IMR-90 (cell line): ENCODE measurements around the gene NXF1. TPM values are rescaled to one million over a fixed set of nuclear protein-coding genes. Genes with fewer than 3 reads are reported as not detected.

ENCODE experiments used
- ATAC-seq: fragments of 200-7000 bp; cut with Tn5 transposase; 2 replicates; pipeline ENCODE4 v1.9.1; 2020; ENCODE audit warnings: low read depth, mild to moderate bottlenecking, moderate library complexity
- BruUV-seq: library from RNA; stranded (reverse); fragments of 400-500 nt; replicated peaks from 2 replicates; lab custom pipeline; 2021; lab: Mats Ljungman, UMichigan
- CTCF ChIA-PET: fragments of 300-600 bp; formaldehyde crosslinking; extraction: SDS; loops from one replicate; lab custom pipeline; 2021; ENCODE audit warnings: antibody characterized with exemption; lab: Yijun Ruan, JAX
- POLR2A ChIA-PET: fragments of 300-600 bp; sonication (Branson Sonifier 250); formaldehyde crosslinking; loops from one replicate; lab custom pipeline; 2022; ENCODE audit warnings: antibody characterized with exemption; ENCODE audit not compliant: unreplicated experiment; lab: Charles Lee
- DNase-seq: peaks from one replicate; pipeline ENCODE4 v3.0.0; 2013
- H2AFZ ChIP-seq: replicated peaks from 2 replicates; pipeline ENCODE3; 2013; ENCODE audit warnings: low read length, mild to moderate bottlenecking; ENCODE audit not compliant: poor library complexity
- H2AK5ac ChIP-seq: 2 replicates; pipeline ENCODE4 v1.6.1; 2013; ENCODE audit warnings: low read depth, low read length, inconsistent platforms
- H2AK9ac ChIP-seq: replicated peaks from 2 replicates; pipeline ENCODE3; 2013; ENCODE audit warnings: mild to moderate bottlenecking, low read depth, low read length, moderate library complexity; ENCODE audit not compliant: poor library complexity
- H2BK120ac ChIP-seq: 2 replicates; pipeline ENCODE4 v1.6.1; 2013; ENCODE audit warnings: low read depth, low read length, inconsistent platforms
- H2BK15ac ChIP-seq: 3 replicates; pipeline ENCODE4 v1.6.1; 2013; ENCODE audit warnings: low read depth, low read length, inconsistent platforms
- H2BK20ac ChIP-seq: 2 replicates; pipeline ENCODE4 v1.6.1; 2013; ENCODE audit warnings: low read depth, mild to moderate bottlenecking, inconsistent platforms, low read length, moderate library complexity
- H2BK5ac ChIP-seq: 2 replicates; pipeline ENCODE4 v1.6.1; 2013; ENCODE audit warnings: mild to moderate bottlenecking, low read depth, low read length, inconsistent platforms; ENCODE audit not compliant: poor library complexity, severe bottlenecking
- H3K14ac ChIP-seq: replicated peaks from 2 replicates; pipeline ENCODE4 v1.6.1; 2013; ENCODE audit warnings: low read depth, low read length, inconsistent platforms
- H3K18ac ChIP-seq: 2 replicates; pipeline ENCODE4 v1.6.1; 2013; ENCODE audit warnings: low read depth, low read length, control low read depth
- H3K23ac ChIP-seq: 2 replicates; pipeline ENCODE4 v1.6.1; 2013; ENCODE audit warnings: low read depth, low read length, inconsistent platforms
- H3K27ac ChIP-seq: 2 replicates; pipeline ENCODE4 v1.5.1; 2013; ENCODE audit warnings: mild to moderate bottlenecking, control low read depth, low read length; ENCODE audit not compliant: insufficient read depth
- H3K27me3 ChIP-seq: 2 replicates; pipeline ENCODE4 v1.6.1; 2013; ENCODE audit warnings: low read length; ENCODE audit not compliant: control insufficient read depth, insufficient read depth
- H3K36me3 ChIP-seq: 2 replicates; pipeline ENCODE4 v1.6.1; 2013; ENCODE audit warnings: low read length, mixed read lengths; ENCODE audit not compliant: control insufficient read depth, insufficient read depth
- H3K4ac ChIP-seq: 2 replicates; pipeline ENCODE4 v1.6.1; 2013; ENCODE audit warnings: low read depth, low read length, inconsistent platforms
- H3K4me1 ChIP-seq: 2 replicates; pipeline ENCODE4 v1.6.1; 2013; ENCODE audit warnings: low read length, mixed read lengths; ENCODE audit not compliant: control insufficient read depth, insufficient read depth
- H3K4me2 ChIP-seq: 2 replicates; pipeline ENCODE4 v1.6.1; 2013; ENCODE audit warnings: low read depth, mild to moderate bottlenecking, control low read depth, low read length, moderate library complexity
- H3K4me3 ChIP-seq: 2 replicates; pipeline ENCODE4 v1.5.1; 2013; ENCODE audit warnings: low read depth, mild to moderate bottlenecking, control low read depth, low read length, moderate library complexity; ENCODE audit not compliant: insufficient read depth
- H3K56ac ChIP-seq: 2 replicates; pipeline ENCODE4 v1.6.1; 2013; ENCODE audit warnings: low read length, inconsistent platforms; ENCODE audit not compliant: insufficient read depth; ENCODE audit errors: extremely low read depth
- H3K79me1 ChIP-seq, 2 experiments: 2 replicates each; pipeline ENCODE4 v1.6.1; 2013; ENCODE audit warnings: low read length in 2 of 2, inconsistent platforms in 1 of 2, low read depth in 1 of 2
- H3K9ac ChIP-seq: 2 replicates; pipeline ENCODE4 v1.6.1; 2013; ENCODE audit warnings: low read depth, low read length, control low read depth
- H3K9me1 ChIP-seq: 2 replicates; pipeline ENCODE4 v1.6.1; 2013; ENCODE audit warnings: low read length, inconsistent platforms; ENCODE audit not compliant: insufficient read depth
- H3K9me3 ChIP-seq: 2 replicates; pipeline ENCODE4 v1.6.1; 2013; ENCODE audit warnings: low read length; ENCODE audit not compliant: control insufficient read depth, insufficient read depth
- H4K20me1 ChIP-seq: 2 replicates; pipeline ENCODE4 v1.6.1; 2013; ENCODE audit warnings: low read length, inconsistent platforms; ENCODE audit not compliant: insufficient read depth
- H4K5ac ChIP-seq: 2 replicates; pipeline ENCODE4 v1.6.1; 2013; ENCODE audit warnings: mild to moderate bottlenecking, low read depth, low read length, control low read depth
- H4K8ac ChIP-seq, 2 experiments: 2 replicates each; pipeline ENCODE4 v1.6.1; 2013; ENCODE audit warnings: low read depth in 2 of 2, low read length in 2 of 2, control low read depth in 1 of 2, inconsistent platforms in 1 of 2
- H4K91ac ChIP-seq: 2 replicates; pipeline ENCODE4 v1.6.1; 2013; ENCODE audit warnings: low read depth, low read length, inconsistent platforms; ENCODE audit not compliant: insufficient read depth
- CEBPB ChIP-seq: IDR thresholded peaks from 2 replicates; pipeline ENCODE4 v1.6.1; 2012; ENCODE audit warnings: low read depth, low read length, improper control_type of control experiment
- ELK1 ChIP-seq: fragments of 150-350 bp; IDR thresholded peaks from 2 replicates; pipeline ENCODE4 v1.6.1; 2016; ENCODE audit warnings: low read depth, mild to moderate bottlenecking, low read length, moderate library complexity, borderline replicate concordance
- FOS ChIP-seq: fragments of 150-350 bp; IDR thresholded peaks from 2 replicates; pipeline ENCODE4 v1.6.1; 2016; ENCODE audit warnings: low read depth, low read length
- MAFK ChIP-seq: IDR thresholded peaks from 2 replicates; pipeline ENCODE4 v1.6.1; 2012; ENCODE audit warnings: low read depth, low read length, improper control_type of control experiment
- MAZ ChIP-seq: IDR thresholded peaks from 2 replicates; pipeline ENCODE4 v1.6.1; 2012; ENCODE audit warnings: low read depth, mild to moderate bottlenecking, low read length, improper control_type of control experiment, moderate library complexity, borderline replicate concordance
- MXI1 ChIP-seq: IDR thresholded peaks from 2 replicates; pipeline ENCODE4 v1.6.1; 2012; ENCODE audit warnings: low read depth, mild to moderate bottlenecking, low read length, moderate library complexity, borderline replicate concordance
- NFE2L2 ChIP-seq: fragments of 150-350 bp; IDR thresholded peaks from 2 replicates; pipeline ENCODE4 v1.6.1; 2016; ENCODE audit warnings: low read depth, mild to moderate bottlenecking, low read length
- RFX5 ChIP-seq: IDR thresholded peaks from 2 replicates; pipeline ENCODE4 v1.8.0; 2012; ENCODE audit warnings: low read depth, mild to moderate bottlenecking, low read length, moderate library complexity
- WGBS, 2 experiments: methylation state at CpG; one replicate each; pipeline versions ENCODE4 v1.1.5 to v1.1.7; 2013; ENCODE audit warnings: missing lambda C conversion rate in 2 of 2; ENCODE audit not compliant: insufficient read length in 1 of 2; ENCODE audit errors: extremely low coverage in 2 of 2; 5-methylcytosine and 5-hydroxymethylcytosine counted together
- dilution Hi-C: fragments of 300-500 bp; cut with HindIII; formaldehyde crosslinking; loops from one replicate; pipeline ENCODE4 v1.14.3; 2018; ENCODE audit warnings: low sequenced_read_pairs; ENCODE audit not compliant: unreplicated experiment
- in situ Hi-C: fragments of 300-500 bp; cut with MboI; formaldehyde crosslinking; loops from 3 replicates; pipeline ENCODE4 v1.14.3; 2019; ENCODE audit warnings: low sequenced_read_pairs, inconsistent platforms, mixed read lengths
- intact Hi-C: fragments of 100-400 bp; cut with micrococcal nuclease; formaldehyde crosslinking; loops from 2 replicates; pipeline ENCODE4 v1.10.0; 2022
- polyA plus RNA-seq, 3 experiments: library from polyadenylated mRNA; depleted of rRNA; stranded (reverse); fragments of >200 nt; gene quantifications; 2 replicates each; pipeline ENCODE4 v1.2.3, GENCODE V29; 2012; ENCODE audit warnings: low replicate concordance in 1 of 3
- total RNA-seq: library from RNA; depleted of rRNA; stranded (reverse); fragments of >200 nt; gene quantifications from 2 replicates; pipeline ENCODE4 v1.2.3, GENCODE V29; 2012
- TF ChIP-seq, protein P1 (sequence below): fragments of 150-350 bp; IDR thresholded peaks from 2 replicates; pipeline ENCODE4 v1.6.1; 2017; ENCODE audit warnings: mild to moderate bottlenecking, antibody characterized with exemption, low read length, low read depth

NXF1 gene
- total and polyA plus RNA-seq, 2 of the 4 experiments (the other 2 are of a cell fraction) = 26.3 to 97.4 TPM

- no peak overlapping the region for H3K14ac ChIP-seq
- CTCF ChIA-PET = no interaction called here
- intact Hi-C loops = no loop called here
- POLR2A ChIA-PET = interaction anchor here (0.6 kb wide), 1 partner anchor 10 kb away, joined by 10 read pairs; no protein-coding TSS in a partner anchor
- H4K20me1 ChIP-seq = peaks cover 8% of the 10 kb centered on the region
- no peaks in the 10 kb centered on the region for H3K27me3 ChIP-seq
- no peak for DNase-seq
- peaks cover 76% of the 10 kb centered on the region for H3K36me3 ChIP-seq
- no peak for ATAC-seq
- H4K91ac ChIP-seq = no peak overlapping the region
- H3K4me1 ChIP-seq = peaks cover 5% of the 10 kb centered on the region
- no peaks in the 10 kb centered on the region for H3K9me1 ChIP-seq
- in situ Hi-C loops = no loop called here
- H3K4me2 ChIP-seq = no peak overlapping the region
- no peak overlapping the region for H2BK120ac ChIP-seq
- dilution Hi-C loops = no loop called here
- H3K56ac ChIP-seq = no peak overlapping the region
- no peak for TF ChIP-seq MXI1
- TF ChIP-seq, protein P1, sequence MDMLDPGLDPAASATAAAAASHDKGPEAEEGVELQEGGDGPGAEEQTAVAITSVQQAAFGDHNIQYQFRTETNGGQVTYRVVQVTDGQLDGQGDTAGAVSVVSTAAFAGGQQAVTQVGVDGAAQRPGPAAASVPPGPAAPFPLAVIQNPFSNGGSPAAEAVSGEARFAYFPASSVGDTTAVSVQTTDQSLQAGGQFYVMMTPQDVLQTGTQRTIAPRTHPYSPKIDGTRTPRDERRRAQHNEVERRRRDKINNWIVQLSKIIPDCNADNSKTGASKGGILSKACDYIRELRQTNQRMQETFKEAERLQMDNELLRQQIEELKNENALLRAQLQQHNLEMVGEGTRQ = no peak
- no peak for TF ChIP-seq NFE2L2
- no peak for TF ChIP-seq MAZ
- no peak for TF ChIP-seq MAFK
- TF ChIP-seq RFX5 = no peak
- no peak for TF ChIP-seq FOS
- TF ChIP-seq ELK1 = no peak
- TF ChIP-seq CEBPB = no peak
- H3K9me3 ChIP-seq = no peaks in the 10 kb centered on the region
- H2BK5ac ChIP-seq = no peak overlapping the region
- no peak overlapping the region for H2BK20ac ChIP-seq
- no peak overlapping the region for H2AK9ac ChIP-seq
- BruUV-seq = no TSS peak
- no peak overlapping the region for H3K18ac ChIP-seq
- no peak overlapping the region for H3K9ac ChIP-seq
- H3K27ac ChIP-seq = no peak overlapping the region
- no peak overlapping the region for H2AFZ ChIP-seq
- 82% methylated on average over 2 of the region's 7 CpGs; no CpG with 5 or more reads in 1 of the 2 experiments for WGBS, 2 experiments
- H2AK5ac ChIP-seq = no peak overlapping the region
- no peak overlapping the region for H3K23ac ChIP-seq
- H3K4me3 ChIP-seq = no peak overlapping the region
- no peak overlapping the region for H4K5ac ChIP-seq
- no peak overlapping the region for H3K4ac ChIP-seq
- H2BK15ac ChIP-seq = no peak overlapping the region
- peaks cover 8 to 30% of the 10 kb centered on the region in 2 experiments for H3K79me1 ChIP-seq
- H4K8ac ChIP-seq = no peak overlapping the region
Observed at GRCh38 chr11:62796281-62796680, 9.0 kb downstream of the NXF1 start.
